GM10847 (cell line): ENCODE measurements around the gene LITAFD.

Source experiments
- POLR2A ChIP-seq: IDR thresholded peaks from 2 replicates; pipeline ENCODE4 v1.6.1; 2011; ENCODE audit not compliant: insufficient read length; ENCODE audit errors: extremely low read depth

The LITAFD gene

DNA sequence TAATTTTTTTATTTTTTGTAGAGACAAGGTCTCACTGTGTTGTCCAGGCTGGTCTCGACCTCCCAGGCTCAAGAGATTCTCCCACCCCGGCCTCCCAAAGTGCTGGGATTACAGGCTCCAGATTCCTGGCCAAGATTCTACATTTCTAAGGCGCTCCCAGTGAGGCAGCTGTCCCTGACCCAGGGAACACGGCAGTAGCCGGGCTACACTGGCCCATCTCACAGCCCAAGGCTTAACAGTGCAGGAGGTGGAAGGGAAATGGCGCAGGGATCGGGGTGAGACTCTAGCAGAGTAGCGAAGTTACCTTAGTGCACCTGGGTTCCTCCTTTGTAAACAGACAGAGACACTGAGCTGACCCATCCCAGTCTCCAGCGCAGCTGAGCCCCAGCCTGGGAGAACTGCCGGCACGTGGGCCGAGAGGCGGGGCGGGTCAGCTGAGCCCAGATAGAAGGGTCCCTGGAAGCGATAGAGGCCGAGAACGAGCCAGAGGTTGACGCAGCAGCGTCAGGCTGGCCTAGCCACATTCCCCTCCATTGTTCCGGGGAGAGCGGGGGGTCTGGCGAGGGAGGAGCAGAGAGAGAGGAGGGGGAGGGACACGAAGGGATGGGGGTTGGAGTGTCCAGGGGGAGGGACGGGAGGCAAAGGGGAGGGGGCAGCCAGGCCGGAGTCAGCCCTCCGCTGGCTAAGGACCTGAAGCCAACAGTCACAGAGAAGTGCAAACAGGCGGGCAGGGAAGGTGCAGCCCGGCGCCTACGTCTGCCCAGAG, 15.8 kb upstream of the LITAFD start:
- no peak for TF ChIP-seq POLR2A

DNA sequence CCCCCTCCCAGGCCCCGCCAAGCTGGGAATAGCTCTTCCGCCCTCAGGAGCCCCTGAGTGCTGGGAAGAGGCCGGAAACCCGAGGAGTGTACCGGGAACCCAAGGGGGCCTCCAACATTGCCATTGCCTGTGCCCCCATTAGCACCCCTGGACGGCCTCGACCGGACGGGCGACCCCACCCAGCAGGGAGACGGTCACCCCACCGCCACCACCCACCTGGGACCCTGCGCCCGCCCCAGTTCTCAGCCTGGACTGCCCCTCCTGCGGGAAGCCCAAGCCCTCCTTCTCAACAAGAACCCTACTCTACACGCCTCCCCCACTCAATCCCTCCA, 15.3 kb upstream of the LITAFD start:
- TF ChIP-seq POLR2A = no peak

DNA sequence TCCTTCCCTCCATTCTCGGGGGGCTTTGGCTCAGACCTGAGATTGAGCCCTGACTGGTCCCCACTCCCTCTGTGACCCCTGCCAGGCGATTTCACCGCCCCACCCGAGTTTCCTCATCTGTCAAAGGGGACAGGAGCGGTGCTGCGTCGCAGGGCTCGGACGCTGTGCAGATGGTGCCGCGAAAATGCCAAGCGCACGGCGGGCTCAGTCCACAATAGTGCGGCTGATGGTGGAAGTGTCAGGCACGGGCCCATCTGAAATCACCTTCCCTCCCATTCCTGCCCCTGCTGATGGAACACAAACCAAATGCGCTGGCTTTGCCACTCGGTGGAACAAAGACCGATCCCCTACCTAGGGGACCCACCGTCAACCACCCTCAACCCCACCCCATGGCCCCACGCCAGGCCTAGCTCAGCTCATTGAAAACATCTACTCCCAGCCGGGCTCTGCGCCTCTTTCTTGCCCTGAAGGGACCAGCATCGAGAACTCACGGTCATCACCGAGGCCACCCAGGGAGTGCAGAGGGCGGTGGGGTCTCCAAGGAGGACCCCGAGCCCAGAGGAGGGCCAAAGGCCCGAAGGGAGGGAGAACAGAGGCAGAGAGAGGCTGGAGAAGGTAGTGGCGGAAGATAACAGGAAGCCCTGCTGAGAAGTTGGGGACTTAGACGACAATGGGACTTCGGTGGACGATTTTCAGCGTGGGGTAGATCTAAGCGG, 14.8 kb upstream of the LITAFD start:
- no peak for TF ChIP-seq POLR2A

DNA sequence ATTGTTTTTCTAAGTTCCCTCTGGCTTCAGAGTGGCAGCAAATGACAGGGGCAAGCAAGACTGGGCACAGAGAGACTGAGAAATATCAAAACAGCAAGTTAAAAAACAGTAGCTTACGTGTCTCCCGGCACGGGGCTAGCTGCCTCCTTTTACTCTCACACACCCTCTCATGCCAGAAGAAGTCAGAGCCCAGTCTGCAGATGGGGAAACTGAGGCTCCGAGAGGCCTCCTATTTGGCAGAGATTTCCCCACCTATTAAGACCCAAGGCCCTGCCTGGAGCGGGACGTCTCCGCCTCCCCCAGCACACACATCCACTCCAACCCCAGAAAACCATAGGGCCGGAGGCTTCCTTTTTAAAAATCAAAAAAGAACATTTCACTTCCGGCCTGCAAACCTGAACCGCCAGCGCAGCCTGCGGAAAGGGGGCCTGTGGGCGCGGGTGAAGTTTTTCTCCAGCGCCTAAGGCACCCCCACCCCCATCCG, 14.2 kb upstream of the LITAFD start:
- TF ChIP-seq POLR2A = peak; percentile 2

DNA sequence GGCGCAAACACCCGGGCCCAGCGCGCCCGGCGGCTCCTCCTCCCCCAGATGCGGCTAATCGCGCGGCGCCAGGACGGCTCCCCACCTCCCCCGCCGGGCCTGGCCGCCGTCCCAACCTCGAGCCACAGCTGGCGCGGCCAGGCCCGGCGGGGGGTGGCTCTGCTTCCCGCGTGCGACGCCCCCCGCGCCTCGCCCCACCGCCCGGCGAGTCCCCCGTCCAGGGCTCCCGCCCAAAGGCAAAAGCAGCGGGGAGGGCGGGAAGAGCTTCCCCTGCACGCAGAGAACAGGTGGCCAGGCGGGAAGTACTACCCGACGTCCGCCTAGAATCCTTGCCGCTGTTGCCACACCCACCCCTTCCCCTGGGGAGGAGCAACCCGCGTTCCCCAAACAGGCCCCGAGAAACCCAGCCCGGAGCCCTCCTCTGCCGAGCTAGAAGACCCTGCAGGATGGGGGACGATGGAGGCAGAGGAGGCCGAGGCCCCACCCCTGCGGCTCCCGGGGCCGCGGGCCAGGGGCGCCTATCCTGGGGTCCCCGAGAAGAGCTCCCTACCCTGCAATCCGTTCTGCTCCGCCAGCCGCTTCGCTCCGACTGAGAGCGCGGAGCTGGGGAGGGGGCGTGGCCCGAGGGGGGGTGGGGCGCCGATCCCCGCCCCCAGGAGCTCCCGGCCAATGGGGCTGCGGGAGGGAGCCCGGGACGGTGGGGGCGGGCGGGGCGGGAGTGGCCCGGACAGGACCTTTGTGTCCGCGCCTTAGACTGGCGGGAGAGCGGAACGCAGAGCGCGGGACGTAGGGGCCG, 13.5 kb upstream of the LITAFD start, which contains the start of gene CARHSP1:
Gene CARHSP1, minus strand, starts transcription at position 591 of the 796 bp plus-strand sequence. CDS start 9,678 bp downstream, outside the sequence.
- peak; percentile 48 for TF ChIP-seq POLR2A

DNA sequence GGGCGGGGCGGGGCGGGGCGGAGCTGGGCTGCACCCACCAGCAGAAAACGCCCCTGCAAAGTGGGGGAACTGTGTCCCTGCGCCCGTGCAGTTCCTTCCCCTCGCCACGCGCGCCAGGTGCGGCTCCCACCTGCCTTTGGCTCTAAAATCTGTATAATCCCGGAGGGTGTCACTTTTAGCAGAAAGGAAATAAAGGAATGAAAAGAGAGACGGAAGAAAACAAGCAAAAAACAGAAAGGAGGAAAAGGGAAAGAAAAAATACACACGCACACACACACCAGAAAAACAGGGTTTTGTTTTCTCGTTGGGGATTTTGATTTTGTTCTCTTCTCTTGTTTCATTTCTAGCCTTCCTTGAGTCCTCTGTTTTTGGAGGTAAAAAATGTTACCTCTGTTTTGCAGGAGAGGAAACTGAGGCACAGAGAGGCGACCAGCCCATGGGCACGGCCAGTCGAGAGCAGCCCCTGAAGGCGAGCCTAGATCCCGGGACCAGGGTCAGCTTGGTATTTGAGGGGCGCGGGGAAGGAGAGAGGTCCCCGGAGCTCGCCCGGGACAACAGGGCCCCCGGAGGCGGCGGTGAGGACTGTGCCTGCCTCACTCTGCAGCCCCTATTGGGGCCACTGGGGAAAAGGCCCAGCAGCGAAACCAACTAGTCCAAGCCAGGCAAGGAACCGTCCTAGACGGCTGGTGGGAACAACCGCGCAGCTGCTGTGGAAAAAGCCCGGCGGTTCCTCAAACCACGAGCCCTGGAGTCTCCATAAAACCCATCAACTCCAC, 12.8 kb upstream of the LITAFD start:
- peak; percentile 38 for TF ChIP-seq POLR2A

DNA sequence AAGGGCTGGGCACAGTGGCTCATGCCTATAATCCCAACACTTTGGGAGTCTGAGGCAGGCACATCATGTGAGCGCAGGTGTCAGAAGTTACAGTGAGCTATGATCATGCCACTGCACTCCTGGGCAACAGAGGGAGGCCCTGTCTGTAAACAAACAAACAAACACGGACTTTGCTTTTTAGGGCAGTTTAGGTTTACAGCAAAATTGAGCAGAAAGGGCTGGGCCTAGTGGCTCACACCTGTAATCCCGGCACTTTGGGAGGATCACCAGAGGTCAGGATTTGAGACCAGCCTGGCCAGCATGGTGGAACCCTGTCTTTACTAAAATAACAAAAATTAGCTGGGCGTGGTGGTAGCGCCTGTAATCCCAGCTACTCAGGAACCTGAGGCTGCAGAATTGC, 10.1 kb upstream of the LITAFD start:
- TF ChIP-seq POLR2A = no peak

DNA sequence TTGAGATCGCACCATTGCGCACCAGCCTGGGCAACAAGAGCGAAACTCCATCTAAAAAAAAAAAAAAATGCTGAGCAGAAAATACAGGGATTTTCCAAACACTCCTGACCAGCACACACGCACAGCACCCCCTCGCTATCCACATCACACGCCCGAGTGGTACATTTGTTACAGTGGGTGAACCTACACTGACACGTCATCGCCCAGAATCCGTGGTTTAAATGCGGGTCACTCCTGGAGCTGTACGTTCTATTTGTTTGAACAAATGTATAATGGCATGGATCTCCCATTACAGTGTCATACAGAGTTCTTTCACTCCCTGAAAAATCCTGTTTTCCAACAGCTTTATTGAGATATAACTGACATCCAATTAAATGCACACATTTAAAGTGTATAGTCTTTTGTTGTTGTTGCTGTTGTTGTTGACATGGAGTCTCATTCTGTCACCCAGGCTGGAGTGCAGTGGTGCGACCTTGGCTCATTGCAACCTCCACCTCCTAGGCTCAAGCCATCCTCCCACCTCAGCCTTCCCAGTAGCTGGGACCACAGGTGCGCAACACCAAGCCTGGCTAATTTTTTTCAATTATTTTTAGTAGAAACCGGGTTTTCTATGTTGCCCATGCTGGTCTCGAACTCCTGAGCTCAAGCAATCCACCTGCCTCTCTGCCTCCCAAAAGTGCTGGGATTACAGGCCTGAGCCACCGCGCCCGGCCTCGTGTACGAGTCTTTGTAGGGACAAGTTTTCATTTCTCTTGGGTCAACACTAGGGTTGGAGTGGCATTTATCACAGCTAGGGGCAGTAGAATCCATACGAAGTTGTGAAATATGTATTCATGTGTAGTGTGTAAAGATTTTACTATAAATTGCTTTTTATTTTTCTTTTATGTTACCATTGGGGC, 8.9 kb upstream of the LITAFD start:
- TF ChIP-seq POLR2A = no peak

DNA sequence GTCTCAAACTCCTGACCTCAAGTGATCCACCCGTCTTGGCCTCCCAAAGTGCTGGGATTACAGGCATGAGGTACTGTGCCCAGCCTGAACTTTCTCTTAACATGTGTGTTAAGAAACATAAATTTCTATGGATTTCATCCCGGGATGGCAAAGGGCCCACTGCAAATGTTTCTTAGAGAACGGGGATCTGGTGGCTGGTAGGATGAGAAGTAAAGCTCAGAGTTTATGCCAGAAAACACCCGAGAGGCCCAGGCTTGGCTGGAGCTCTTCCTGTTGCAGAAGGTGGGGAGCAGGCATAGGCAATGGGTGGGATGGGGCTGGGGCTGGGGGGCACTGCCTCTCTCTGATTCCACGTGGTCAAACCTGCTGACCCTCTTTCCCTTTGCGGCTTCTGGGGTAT, 7.8 kb upstream of the LITAFD start:
- no peak for TF ChIP-seq POLR2A

DNA sequence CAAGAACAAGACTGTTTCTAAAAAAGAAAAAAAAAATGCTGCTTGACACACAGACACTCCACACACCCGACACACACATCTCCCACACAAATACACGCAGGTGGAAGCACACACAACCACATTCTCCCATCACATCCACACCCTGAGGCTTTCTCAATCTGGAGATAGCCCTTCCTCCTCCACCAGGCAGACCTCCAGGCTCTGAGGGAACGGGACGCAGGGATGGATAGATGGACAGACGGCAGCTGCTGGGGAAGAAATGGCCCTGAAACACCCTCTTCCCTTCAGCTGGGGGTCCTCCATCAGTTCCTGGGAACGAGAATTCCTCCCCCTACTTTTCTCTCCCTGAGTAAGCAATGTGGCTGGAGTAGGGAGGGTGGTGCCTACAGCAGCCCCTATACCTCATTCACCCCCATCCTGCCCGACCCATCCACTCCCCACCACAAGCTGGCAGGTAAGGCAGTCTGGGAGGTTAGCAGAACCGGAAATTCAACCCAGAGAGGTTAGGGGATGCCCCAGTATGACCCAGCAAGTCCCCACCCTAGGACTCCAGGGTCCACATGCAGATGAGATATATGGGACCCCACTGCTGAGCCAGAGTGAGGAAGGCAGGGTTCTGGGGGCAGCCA, 4.1 kb upstream of the LITAFD start:
- no peak for TF ChIP-seq POLR2A

DNA sequence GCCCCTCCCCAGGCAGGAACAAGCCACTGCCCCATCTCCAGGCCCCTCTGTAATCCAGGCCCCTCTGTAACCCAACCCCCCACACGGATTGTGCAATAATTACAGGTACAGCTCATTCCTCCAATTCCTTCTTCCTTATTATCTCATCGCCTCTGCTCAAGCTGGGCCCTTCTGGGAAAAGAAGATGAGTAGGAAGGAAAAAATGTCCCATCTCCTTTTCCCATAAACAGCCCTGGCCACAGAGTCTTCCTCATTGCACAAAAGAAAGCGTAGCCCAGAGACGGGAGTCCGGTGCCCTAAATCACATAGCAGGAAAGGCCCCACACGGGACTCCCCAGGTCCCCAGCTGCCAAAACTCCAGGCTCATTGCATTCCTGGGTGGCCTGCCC, 3.6 kb upstream of the LITAFD start:
- TF ChIP-seq POLR2A = no peak

DNA sequence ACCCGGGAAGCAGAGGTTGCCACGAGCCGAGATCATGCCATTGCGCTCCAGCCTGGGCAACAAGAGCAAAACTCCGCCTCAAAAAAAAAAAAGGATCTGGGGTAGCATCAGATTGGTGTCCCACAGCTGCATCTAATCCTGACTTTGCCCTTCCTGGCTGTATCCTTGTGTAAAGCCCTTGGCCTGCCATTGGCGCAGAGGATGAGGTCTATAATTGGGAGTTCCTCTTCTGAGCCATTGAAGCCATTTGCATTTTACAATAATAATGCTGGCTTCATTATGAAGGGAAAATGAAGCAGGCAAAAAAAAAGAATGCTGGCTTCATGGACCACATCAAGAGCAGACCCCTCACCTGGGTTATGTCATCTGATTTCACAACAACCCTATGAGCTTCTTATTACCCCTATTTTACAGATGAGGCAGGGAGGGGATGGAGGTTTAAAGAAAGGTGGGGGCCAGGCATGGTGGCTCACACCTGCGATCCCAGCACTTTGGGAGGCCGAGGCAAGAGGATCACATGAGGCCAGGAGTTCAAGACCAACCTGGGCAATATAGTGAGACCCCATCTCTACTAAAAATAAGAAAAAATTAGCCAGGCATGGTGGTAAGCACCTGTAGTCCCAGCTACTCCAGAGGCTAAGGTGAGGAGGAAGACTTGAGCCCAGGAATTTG, 1.2 kb upstream of the LITAFD start:
- no peak for TF ChIP-seq POLR2A
